Gastrocnemius medialis (tissue), 4 donors: Measurements from ENCODE around the gene ASIC3. TPM values are rescaled to one million over a fixed set of nuclear protein-coding genes. Genes with fewer than 3 reads are reported as not detected.
"Not testable (repeated sequence)": the region's sequence is repeated elsewhere in the genome, so short reads cannot be mapped to it uniquely, and the experiment has no call there.

Experiments
- ATAC-seq, 2 donors: fragments of 150-250 bp; one replicate each; pipeline ENCODE4 v1.9.1; 2016
- DNase-seq, 2 donors: peaks; one replicate each; pipeline ENCODE4 v3.0.0-alpha.2; 2019
- H3K27ac ChIP-seq, 4 donors: fragments of 200-600 bp; sonication (generic); 1 replicate in 1 of 4; 2 replicates in 3 of 4; pipeline ENCODE4 v1.5.1; 2016 to 2018; ENCODE audit warnings: mild to moderate bottlenecking in 2 of 4, moderate library complexity in 1 of 4
- H3K27me3 ChIP-seq, 3 donors: fragments of 200-600 bp; sonication (generic) in 2 of 3; 1 replicate in 1 of 3; 2 replicates in 2 of 3; pipeline versions ENCODE4 v1.5.1 to v1.6.0; 2016 to 2019; ENCODE audit warnings: mild to moderate bottlenecking in 1 of 3, moderate library complexity in 1 of 3
- H3K36me3 ChIP-seq, 2 donors: fragments of 200-600 bp; sonication (generic) in 1 of 2; one replicate each; pipeline ENCODE4 v1.5.1; 2017 to 2018
- H3K4me1 ChIP-seq, 2 donors: fragments of 200-600 bp; sonication (generic) in 1 of 2; one replicate each; pipeline ENCODE4 v1.5.1; 2016 to 2017; ENCODE audit warnings: mild to moderate bottlenecking in 2 of 2
- H3K4me3 ChIP-seq, 4 donors: fragments of 200-600 bp; sonication (generic) in 3 of 4; 1 replicate in 1 of 4; 2 replicates in 3 of 4; pipeline ENCODE4 v1.5.1; 2016 to 2019; ENCODE audit warnings: mild to moderate bottlenecking in 2 of 4
- H3K9me3 ChIP-seq, 3 donors: fragments of 200-600 bp; sonication (generic) in 2 of 3; 1 replicate in 1 of 3; 2 replicates in 2 of 3; pipeline ENCODE4 v1.5.1; 2016 to 2019
- POLR2A ChIP-seq, 2 donors: fragments of 450-650 bp; IDR thresholded peaks; one replicate each; pipeline ENCODE4 v1.6.1; 2017; ENCODE audit warnings: antibody characterized with exemption in 2 of 2, mild to moderate bottlenecking in 2 of 2, moderate library complexity in 2 of 2
- in situ Hi-C, 4 donors: fragments of 200-750 bp; cut with MboI; loops; one replicate each; pipeline versions ENCODE4 v1.15.0 to v1.8.0; 2017; ENCODE audit warnings: low sequenced_read_pairs in 4 of 4
- intact Hi-C: fragments of 100-400 bp; cut with DNase I; formaldehyde crosslinking; loops from one replicate; pipeline ENCODE4 v1.15.1; 2023; ENCODE audit warnings: low total_unique reads
- total RNA-seq, 4 donors: library from RNA; depleted of rRNA; stranded (reverse); fragments of >200 nt; gene quantifications; one replicate each; pipeline versions ENCODE4 v1.1.0 to v1.2.3, GENCODE V29; 2016
- TF ChIP-seq, protein P1 (sequence below), 5 experiments: fragments of 450-650 bp in 3 of 5; fragments of 200-600 bp in 2 of 5; sonication (generic) in 2 of 5; IDR thresholded peaks in 4 of 5; conservative IDR thresholded peaks in 1 of 5; 1 replicate in 4 of 5; 2 replicates in 1 of 5; pipeline ENCODE4 v1.5.1; 2016 to 2019; ENCODE audit warnings: antibody characterized with exemption in 5 of 5, mild to moderate bottlenecking in 3 of 5, moderate library complexity in 3 of 5

ASIC3 gene
- total RNA-seq, 4 donors from 2014 or later = 0.72 to 11.0 (median 2.5) TPM

DNA sequence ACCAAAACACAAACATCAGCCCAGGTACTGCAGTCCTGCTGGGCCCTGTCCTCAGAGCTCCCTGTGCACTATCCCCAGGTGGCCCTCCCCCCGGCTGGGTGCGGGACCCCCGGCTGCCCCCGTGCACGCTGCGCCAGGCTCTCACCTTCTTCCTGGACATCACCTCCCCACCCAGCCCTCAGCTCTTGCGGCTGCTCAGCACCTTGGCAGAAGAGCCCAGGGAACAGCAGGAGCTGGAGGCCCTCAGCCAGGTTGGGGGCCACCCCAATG lies 38.4 kb upstream of the ASIC3 start:
- Histone ChIP-seq H3K4me3 (no peak overlapping the region), H3K36me3 (no peaks in the 10 kb centered on the region), H3K27me3 (peaks cover 10 to 50% (median 46%) of the 10 kb centered on the region in 3 donors), H3K4me1 (peaks cover 0 to 14% of the 10 kb centered on the region in 2 donors), H3K27ac (no peak overlapping the region), H3K9me3 (no peaks in the 10 kb centered on the region)
- no peak for DNase-seq
- TF ChIP-seq, protein P1, sequence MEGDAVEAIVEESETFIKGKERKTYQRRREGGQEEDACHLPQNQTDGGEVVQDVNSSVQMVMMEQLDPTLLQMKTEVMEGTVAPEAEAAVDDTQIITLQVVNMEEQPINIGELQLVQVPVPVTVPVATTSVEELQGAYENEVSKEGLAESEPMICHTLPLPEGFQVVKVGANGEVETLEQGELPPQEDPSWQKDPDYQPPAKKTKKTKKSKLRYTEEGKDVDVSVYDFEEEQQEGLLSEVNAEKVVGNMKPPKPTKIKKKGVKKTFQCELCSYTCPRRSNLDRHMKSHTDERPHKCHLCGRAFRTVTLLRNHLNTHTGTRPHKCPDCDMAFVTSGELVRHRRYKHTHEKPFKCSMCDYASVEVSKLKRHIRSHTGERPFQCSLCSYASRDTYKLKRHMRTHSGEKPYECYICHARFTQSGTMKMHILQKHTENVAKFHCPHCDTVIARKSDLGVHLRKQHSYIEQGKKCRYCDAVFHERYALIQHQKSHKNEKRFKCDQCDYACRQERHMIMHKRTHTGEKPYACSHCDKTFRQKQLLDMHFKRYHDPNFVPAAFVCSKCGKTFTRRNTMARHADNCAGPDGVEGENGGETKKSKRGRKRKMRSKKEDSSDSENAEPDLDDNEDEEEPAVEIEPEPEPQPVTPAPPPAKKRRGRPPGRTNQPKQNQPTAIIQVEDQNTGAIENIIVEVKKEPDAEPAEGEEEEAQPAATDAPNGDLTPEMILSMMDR (IDR thresholded peaks at IDR 0.05 in 4 of 5, conservative IDR thresholded peaks at IDR 0.05 in 1 of 5) = no peak
- TF ChIP-seq POLR2A (IDR thresholded peaks at IDR 0.05) = no peak
- intact Hi-C loops = no loop called here
- no peak for ATAC-seq
- in situ Hi-C loops = no loop called here

DNA sequence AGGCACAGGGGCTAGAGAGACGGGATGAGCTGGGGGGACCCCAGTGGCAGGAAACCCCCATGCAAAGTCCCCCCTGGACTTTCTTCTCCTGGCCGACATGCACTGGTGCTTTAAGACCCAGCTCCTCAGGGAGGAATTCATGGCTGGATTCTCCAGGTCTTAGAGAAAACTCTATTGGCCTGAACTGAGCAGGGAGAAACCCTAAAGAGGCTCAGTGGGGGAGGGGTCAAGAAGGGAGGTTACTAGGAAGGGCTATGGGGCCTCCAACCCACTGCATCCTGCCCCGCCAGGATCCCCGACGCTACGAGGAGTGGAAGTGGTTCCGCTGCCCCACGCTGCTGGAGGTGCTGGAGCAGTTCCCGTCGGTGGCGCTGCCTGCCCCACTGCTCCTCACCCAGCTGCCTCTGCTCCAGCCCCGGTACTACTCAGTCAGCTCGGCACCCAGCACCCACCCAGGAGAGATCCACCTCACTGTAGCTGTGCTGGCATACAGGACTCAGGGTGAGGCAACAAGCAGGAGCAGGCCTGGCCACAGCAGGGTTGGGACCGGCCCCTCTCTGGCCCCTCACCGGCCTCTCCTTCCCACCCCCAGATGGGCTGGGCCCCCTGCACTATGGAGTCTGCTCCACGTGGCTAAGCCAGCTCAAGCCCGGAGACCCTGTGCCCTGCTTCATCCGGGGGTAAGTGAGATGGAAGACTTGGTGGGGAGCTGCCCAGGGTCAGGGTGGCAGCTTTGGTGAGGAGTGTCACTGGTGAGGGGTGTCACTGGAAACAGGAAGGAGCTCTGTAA lies 37.8 kb upstream of the ASIC3 start:
- Histone ChIP-seq H3K36me3 (no peaks in the 10 kb centered on the region), H3K27ac (no peak overlapping the region), H3K27me3 (peaks cover 12 to 53% (median 50%) of the 10 kb centered on the region in 3 donors), H3K4me1 (peaks cover 0 to 19% of the 10 kb centered on the region in 2 donors), H3K4me3 (no peak overlapping the region), H3K9me3 (no peaks in the 10 kb centered on the region)
- in situ Hi-C loops (no loop called here), intact Hi-C loops (no loop called here)
- ATAC-seq (no peak), DNase-seq (no peak)
- TF ChIP-seq POLR2A (IDR thresholded peaks at IDR 0.05) = no peak
- TF ChIP-seq, protein P1 (IDR thresholded peaks at IDR 0.05 in 4 of 5, conservative IDR thresholded peaks at IDR 0.05 in 1 of 5) = no peak

DNA sequence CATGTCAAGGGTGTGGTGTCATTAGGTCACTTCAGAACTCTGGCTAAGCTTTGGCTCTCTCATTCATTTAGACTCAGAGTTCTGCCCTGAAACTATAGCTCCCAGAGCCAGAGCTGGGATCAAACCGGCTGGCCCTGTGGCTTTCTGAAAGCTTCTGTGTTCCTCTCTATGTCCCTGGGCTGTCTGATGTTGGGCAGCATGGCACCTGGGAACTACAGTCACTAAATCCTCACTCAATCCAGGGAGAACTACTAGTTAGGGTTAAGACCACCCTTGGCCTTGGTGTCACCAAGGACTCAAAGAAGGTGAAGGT lies 37.3 kb upstream of the ASIC3 start:
- H3K4me3 ChIP-seq = no peak overlapping the region
- intact Hi-C loops = no loop called here
- DNase-seq (no peak), ATAC-seq (no peak)
- H3K36me3 ChIP-seq = no peaks in the 10 kb centered on the region
- peaks cover 12 to 58% (median 55%) of the 10 kb centered on the region in 3 donors for H3K27me3 ChIP-seq
- H3K9me3 ChIP-seq = no peaks in the 10 kb centered on the region
- in situ Hi-C loops = no loop called here
- TF ChIP-seq, protein P1 (IDR thresholded peaks at IDR 0.05 in 4 of 5, conservative IDR thresholded peaks at IDR 0.05 in 1 of 5) = no peak
- TF ChIP-seq POLR2A (IDR thresholded peaks at IDR 0.05) = no peak
- H3K4me1 ChIP-seq = peaks cover 0 to 19% of the 10 kb centered on the region in 2 donors
- H3K27ac ChIP-seq = no peak overlapping the region

DNA sequence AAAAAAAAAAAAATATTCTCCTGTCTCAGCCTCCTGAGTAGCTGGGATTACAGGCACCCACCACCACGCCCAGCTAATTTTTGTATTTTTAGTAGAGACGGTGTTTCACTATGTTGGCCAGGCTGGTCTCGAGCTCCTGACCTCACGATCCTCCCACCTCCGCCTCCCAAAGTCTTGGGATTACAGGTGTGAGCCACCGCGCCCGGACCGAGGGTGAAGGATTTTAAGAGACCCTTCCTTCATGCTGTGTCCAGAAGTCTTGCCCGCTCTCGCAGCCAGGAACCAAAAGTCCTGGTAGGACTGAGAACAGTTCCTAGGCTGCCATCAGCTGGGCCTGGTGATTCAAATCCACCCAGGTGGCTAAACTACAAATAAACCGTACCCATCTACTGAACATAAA lies 36.7 kb upstream of the ASIC3 start:
- Histone ChIP-seq H3K27me3 (peaks cover 12 to 61% (median 58%) of the 10 kb centered on the region in 3 donors), H3K4me1 (peaks cover 0 to 19% of the 10 kb centered on the region in 2 donors)
- H3K9me3 ChIP-seq, ATAC-seq, intact Hi-C loops, in situ Hi-C loops, H3K4me3 ChIP-seq, H3K36me3 ChIP-seq, DNase-seq, H3K27ac ChIP-seq: not testable (repeated sequence)

DNA sequence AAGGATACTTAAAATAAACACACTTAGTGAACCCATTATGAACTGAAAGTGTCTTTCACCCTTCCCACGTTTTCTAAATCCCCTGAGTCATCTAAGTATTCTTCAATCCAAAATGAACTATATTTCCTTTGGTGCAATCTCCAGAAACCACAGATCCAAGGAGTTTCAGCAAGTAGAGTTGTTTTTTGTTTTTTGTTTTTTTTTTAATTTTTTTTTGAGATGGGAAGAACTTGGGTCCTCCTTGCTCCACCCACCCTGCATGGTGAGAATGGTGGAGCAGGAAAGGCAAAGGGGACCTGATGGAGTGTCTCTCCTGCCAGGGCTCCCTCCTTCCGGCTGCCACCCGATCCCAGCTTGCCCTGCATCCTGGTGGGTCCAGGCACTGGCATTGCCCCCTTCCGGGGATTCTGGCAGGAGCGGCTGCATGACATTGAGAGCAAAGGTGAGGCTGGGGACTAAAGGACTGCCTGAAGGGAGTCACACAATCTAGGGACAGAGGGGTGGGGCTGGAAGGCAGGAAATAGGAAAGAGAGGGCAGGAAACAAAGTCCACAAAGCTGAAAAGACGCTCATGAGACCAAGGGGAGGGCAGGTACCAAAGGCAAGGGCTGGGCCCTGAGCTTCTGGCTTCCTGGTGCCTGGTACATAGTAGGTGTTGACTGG lies 36.2 kb upstream of the ASIC3 start:
- intact Hi-C loops = no loop called here

More for the DNA sequence above, 36.2 kb upstream of the ASIC3 start:
- Histone ChIP-seq H3K36me3 (no peaks in the 10 kb centered on the region), H3K4me1 (peaks cover 0 to 19% of the 10 kb centered on the region in 2 donors), H3K27me3 (peaks cover 12 to 65% (median 59%) of the 10 kb centered on the region in 3 donors), H3K27ac (no peak overlapping the region), H3K4me3 (no peak overlapping the region), H3K9me3 (no peaks in the 10 kb centered on the region)
- DNase-seq (no peak), ATAC-seq (no peak)
- in situ Hi-C loops = no loop called here
- TF ChIP-seq POLR2A (IDR thresholded peaks at IDR 0.05) = no peak
- TF ChIP-seq, protein P1 (IDR thresholded peaks at IDR 0.05 in 4 of 5, conservative IDR thresholded peaks at IDR 0.05 in 1 of 5) = no peak
